ENCODE results near the gene CHD3.

CHD3 gene

DNA sequence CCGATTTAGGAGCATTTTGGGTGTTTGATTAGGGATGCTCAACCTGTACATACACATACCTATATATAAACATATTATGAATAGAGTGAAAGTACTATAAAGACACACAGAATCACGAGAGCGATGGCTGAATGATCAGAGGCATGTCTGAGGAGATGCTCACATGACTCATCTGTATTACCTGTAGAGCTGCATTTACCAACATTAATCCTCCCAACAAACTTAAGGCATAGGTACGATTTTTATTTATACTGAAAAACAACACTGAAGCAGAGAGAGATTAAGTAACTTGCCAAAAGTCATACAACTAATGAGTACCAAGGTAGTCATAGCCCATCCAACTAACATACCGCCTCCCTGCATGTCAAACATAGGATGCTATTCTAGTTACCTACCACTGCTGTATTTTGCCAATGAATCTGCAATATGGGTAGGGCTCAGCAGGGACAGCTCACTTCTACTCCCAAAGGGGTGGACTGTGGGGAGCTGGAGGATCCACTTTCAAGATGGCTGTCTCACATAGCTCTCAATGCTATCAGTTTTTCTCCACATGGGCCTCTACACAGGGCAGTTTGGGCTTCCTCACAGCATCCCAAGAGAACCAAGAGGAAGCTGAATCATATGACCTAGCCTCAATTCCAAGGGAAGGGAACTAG is 23.5 kb upstream of the CHD3 start:
- Histone ChIP-seq H2AFZ (ENCODE audit: low read length) (no peak overlapping the region), H3K36me3 (ENCODE audit: insufficient read depth, low read length) (peaks cover 2% of the 10 kb centered on the region; the same call in 1 of the 2 replicates), H3K79me2 (ENCODE audit: insufficient read depth, low read length) (peaks cover 28% of the 10 kb centered on the region; the same call in 1 of the 2 replicates), H4K20me1 (ENCODE audit: insufficient read depth, low read length, poor library complexity, severe bottlenecking) (no peaks in the 10 kb centered on the region), H3K4me2 (ENCODE audit: low read depth, low read length, poor library complexity, severe bottlenecking) (no peak overlapping the region), H3K9me2 (replicated peaks; ENCODE audit: low read depth, low read length) (no peaks in the 10 kb centered on the region), H3K4me1 (ENCODE audit: insufficient read depth, low read length, poor library complexity, severe bottlenecking) (peaks cover 25% of the 10 kb centered on the region), H3F3A (ENCODE audit: low read depth) (no peaks in the 10 kb centered on the region), H3K4me3 (ENCODE audit: low read length, poor library complexity, severe bottlenecking) (no peak overlapping the region), H3K27me3 (ENCODE audit: insufficient read depth, low read length, poor library complexity, severe bottlenecking) (no peaks in the 10 kb centered on the region), H3K9ac (ENCODE audit: low read depth, low read length, poor library complexity, severe bottlenecking) (no peak overlapping the region), H3K9me3 (ENCODE audit: insufficient read depth, low read depth, low read length) (no peaks in the 10 kb centered on the region)
- TF ChIP-seq EZH2phosphoT487 (IDR thresholded peaks at IDR 0.05; ENCODE audit: borderline replicate concordance) = no peak
- TF ChIP-seq, protein P1, sequence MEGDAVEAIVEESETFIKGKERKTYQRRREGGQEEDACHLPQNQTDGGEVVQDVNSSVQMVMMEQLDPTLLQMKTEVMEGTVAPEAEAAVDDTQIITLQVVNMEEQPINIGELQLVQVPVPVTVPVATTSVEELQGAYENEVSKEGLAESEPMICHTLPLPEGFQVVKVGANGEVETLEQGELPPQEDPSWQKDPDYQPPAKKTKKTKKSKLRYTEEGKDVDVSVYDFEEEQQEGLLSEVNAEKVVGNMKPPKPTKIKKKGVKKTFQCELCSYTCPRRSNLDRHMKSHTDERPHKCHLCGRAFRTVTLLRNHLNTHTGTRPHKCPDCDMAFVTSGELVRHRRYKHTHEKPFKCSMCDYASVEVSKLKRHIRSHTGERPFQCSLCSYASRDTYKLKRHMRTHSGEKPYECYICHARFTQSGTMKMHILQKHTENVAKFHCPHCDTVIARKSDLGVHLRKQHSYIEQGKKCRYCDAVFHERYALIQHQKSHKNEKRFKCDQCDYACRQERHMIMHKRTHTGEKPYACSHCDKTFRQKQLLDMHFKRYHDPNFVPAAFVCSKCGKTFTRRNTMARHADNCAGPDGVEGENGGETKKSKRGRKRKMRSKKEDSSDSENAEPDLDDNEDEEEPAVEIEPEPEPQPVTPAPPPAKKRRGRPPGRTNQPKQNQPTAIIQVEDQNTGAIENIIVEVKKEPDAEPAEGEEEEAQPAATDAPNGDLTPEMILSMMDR (conservative IDR thresholded peaks at IDR 0.05; ENCODE audit: low read length) = no peak

DNA sequence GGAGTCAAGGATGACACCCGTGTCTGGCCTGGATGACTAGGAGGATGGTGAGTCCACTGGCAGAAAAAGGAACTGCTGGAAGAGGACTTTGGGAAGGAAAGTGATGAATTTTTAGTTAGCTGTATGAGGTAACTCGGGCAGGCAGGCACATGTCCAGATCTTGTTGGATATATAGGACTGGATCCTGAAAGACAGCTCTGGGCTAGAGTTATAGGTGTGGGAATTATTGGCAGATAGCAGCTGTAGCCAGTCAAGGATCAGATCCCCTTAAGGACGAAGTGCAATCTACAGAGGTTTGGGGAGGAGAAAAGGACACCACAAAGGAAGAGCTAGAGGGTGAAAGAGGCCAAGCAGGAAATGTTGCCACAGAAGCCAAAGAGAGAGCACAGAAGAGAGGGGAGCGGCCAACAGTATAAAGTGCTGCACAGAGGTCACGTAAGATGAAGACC is 20.7 kb upstream of the CHD3 start:
- Histone ChIP-seq H4K20me1 (ENCODE audit: insufficient read depth, low read length, poor library complexity, severe bottlenecking) (no peaks in the 10 kb centered on the region), H3F3A (ENCODE audit: low read depth) (no peaks in the 10 kb centered on the region), H3K9me2 (replicated peaks; ENCODE audit: low read depth, low read length) (no peaks in the 10 kb centered on the region), H3K4me2 (ENCODE audit: low read depth, low read length, poor library complexity, severe bottlenecking) (peak overlapping the region; percentile 65), H3K9me3 (ENCODE audit: insufficient read depth, low read depth, low read length) (no peaks in the 10 kb centered on the region), H3K36me3 (ENCODE audit: insufficient read depth, low read length) (0 out of 2 replicates have a peak, but pooled peaks cover 2% of the 10 kb centered on the region), H3K9ac (ENCODE audit: low read depth, low read length, poor library complexity, severe bottlenecking) (peak overlapping the region; percentile 72), H3K79me2 (ENCODE audit: insufficient read depth, low read length) (peaks cover 28% of the 10 kb centered on the region; the same call in 1 of the 2 replicates), H3K4me3 (ENCODE audit: low read length, poor library complexity, severe bottlenecking) (peak overlapping the region; percentile 65), H2AFZ (ENCODE audit: low read length) (no peak overlapping the region), H3K27me3 (ENCODE audit: insufficient read depth, low read length, poor library complexity, severe bottlenecking) (no peaks in the 10 kb centered on the region), H3K4me1 (ENCODE audit: insufficient read depth, low read length, poor library complexity, severe bottlenecking) (peaks cover 32% of the 10 kb centered on the region)
- no peak for TF ChIP-seq EZH2phosphoT487 (IDR thresholded peaks at IDR 0.05; ENCODE audit: borderline replicate concordance)
- TF ChIP-seq, protein P1 (conservative IDR thresholded peaks at IDR 0.05; ENCODE audit: low read length) = no peak

DNA sequence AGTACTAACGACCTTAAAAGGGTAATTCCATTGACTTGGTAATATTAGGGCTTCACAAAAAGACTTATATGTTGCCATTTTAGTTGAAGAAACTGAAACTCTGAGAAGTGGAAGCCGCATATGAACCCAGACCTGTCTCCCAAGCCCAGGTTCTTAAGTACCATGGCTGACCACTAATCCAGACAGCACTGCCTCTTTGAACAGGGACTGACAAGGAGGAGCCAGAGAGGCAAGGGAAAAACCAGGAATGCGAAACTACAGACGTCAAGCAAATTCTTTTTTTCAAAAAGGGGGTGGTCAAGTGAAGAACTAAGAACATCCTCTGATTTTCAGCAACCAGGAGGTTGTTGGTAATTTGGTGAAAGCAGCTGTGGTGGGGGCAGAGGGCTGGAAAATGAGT is 15.5 kb upstream of the CHD3 start:
- Histone ChIP-seq H3K9ac (ENCODE audit: low read depth, low read length, poor library complexity, severe bottlenecking) (no peak overlapping the region), H4K20me1 (ENCODE audit: insufficient read depth, low read length, poor library complexity, severe bottlenecking) (no peaks in the 10 kb centered on the region), H3K9me3 (ENCODE audit: insufficient read depth, low read depth, low read length) (no peaks in the 10 kb centered on the region), H3K9me2 (replicated peaks; ENCODE audit: low read depth, low read length) (no peaks in the 10 kb centered on the region), H3K4me1 (ENCODE audit: insufficient read depth, low read length, poor library complexity, severe bottlenecking) (peaks cover 42% of the 10 kb centered on the region), H3F3A (ENCODE audit: low read depth) (no peaks in the 10 kb centered on the region), H3K4me3 (ENCODE audit: low read length, poor library complexity, severe bottlenecking) (no peak overlapping the region), H3K27me3 (ENCODE audit: insufficient read depth, low read length, poor library complexity, severe bottlenecking) (no peaks in the 10 kb centered on the region), H3K36me3 (ENCODE audit: insufficient read depth, low read length) (peaks cover 3% of the 10 kb centered on the region; the same call in 1 of the 2 replicates), H3K4me2 (ENCODE audit: low read depth, low read length, poor library complexity, severe bottlenecking) (no peak overlapping the region), H3K79me2 (ENCODE audit: insufficient read depth, low read length) (peaks cover 23% of the 10 kb centered on the region; the same call in 1 of the 2 replicates), H2AFZ (ENCODE audit: low read length) (no peak overlapping the region)
- TF ChIP-seq, protein P1 (conservative IDR thresholded peaks at IDR 0.05; ENCODE audit: low read length) = no peak
- TF ChIP-seq EZH2phosphoT487 (IDR thresholded peaks at IDR 0.05; ENCODE audit: borderline replicate concordance) = no peak

All from Loucy (cell line).